ENCODE data around the gene PNPLA8.

The PNPLA8 gene, protein sequence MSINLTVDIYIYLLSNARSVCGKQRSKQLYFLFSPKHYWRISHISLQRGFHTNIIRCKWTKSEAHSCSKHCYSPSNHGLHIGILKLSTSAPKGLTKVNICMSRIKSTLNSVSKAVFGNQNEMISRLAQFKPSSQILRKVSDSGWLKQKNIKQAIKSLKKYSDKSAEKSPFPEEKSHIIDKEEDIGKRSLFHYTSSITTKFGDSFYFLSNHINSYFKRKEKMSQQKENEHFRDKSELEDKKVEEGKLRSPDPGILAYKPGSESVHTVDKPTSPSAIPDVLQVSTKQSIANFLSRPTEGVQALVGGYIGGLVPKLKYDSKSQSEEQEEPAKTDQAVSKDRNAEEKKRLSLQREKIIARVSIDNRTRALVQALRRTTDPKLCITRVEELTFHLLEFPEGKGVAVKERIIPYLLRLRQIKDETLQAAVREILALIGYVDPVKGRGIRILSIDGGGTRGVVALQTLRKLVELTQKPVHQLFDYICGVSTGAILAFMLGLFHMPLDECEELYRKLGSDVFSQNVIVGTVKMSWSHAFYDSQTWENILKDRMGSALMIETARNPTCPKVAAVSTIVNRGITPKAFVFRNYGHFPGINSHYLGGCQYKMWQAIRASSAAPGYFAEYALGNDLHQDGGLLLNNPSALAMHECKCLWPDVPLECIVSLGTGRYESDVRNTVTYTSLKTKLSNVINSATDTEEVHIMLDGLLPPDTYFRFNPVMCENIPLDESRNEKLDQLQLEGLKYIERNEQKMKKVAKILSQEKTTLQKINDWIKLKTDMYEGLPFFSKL

DNA sequence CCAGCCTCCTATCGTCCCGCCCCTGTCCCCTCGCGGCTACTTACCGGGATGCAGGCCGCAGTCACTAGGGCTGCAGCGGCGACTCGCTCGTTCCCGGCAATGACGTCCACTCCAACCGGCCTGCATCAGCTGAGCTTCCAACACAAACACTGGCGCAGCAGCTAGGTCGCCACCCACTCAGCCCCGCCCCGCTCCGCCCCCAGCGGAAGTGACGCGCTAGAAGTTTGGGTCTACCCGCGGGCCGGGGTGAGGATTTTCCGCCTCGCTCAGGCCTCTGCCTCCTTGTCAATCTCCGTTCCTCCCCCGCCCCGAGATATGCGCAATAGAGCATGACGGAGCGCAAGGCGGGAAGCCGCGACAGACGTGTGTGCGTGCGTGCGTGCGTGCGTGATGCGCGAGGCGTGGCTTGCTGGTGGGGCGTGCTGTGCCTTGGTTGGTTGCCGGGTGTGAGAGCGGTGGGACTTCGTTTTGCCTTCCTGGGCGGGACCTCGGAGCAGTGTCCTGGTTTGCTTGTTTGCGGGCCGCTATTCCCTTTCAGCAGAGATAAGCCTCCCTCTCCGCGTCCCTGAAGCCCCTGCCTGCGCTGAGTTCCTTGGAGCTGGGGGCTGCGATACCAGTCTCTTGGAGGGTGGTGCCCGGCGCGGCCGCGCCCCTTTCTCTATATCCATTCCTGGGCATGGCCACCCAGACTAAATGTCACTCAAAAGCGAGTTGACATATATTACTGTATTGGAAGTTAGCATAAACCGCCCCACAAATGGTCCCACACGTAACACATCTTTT, at the start of gene PNPLA8:
PNPLA8 (minus strand) TSS at position 151 of the 783 bp plus-strand sequence. CDS start 10,644 bp downstream, outside the sequence.
- TF ChIP-seq, protein P1, sequence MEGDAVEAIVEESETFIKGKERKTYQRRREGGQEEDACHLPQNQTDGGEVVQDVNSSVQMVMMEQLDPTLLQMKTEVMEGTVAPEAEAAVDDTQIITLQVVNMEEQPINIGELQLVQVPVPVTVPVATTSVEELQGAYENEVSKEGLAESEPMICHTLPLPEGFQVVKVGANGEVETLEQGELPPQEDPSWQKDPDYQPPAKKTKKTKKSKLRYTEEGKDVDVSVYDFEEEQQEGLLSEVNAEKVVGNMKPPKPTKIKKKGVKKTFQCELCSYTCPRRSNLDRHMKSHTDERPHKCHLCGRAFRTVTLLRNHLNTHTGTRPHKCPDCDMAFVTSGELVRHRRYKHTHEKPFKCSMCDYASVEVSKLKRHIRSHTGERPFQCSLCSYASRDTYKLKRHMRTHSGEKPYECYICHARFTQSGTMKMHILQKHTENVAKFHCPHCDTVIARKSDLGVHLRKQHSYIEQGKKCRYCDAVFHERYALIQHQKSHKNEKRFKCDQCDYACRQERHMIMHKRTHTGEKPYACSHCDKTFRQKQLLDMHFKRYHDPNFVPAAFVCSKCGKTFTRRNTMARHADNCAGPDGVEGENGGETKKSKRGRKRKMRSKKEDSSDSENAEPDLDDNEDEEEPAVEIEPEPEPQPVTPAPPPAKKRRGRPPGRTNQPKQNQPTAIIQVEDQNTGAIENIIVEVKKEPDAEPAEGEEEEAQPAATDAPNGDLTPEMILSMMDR (conservative IDR thresholded peaks at IDR 0.05; ENCODE audit: low read depth, low read length): no peak
- H3K4me3 ChIP-seq (ENCODE audit: low read depth, low read length): peak within 1 kb of the TSS; percentile 92
- DNase-seq (ENCODE audit: low read depth): peak; percentile 100

DNA sequence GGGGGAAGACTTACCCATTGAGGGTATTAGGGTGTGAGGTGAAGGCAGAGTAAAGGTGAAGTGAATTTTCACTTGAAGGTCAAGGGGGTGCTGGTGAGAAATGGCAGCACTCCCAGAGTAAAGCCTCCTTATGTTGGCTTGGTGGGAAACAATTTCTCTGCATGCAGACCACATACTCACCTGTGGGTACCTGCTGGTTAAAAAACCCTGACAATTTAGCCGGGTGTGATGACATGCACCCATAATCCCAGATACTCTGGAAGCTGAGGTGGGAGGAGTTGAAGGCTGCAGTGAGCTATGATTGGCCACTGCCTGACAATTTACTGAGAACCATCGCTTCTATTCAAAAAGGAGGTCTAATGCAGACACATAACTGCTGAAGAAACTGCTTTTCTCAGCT, 49.2 kb upstream of the PNPLA8 start:
- TF ChIP-seq, protein P1 (conservative IDR thresholded peaks at IDR 0.05; ENCODE audit: low read depth, low read length): no peak
- no peak for DNase-seq (ENCODE audit: low read depth)
- H3K4me3 ChIP-seq (ENCODE audit: low read depth, low read length): no peak overlapping the region

DNA sequence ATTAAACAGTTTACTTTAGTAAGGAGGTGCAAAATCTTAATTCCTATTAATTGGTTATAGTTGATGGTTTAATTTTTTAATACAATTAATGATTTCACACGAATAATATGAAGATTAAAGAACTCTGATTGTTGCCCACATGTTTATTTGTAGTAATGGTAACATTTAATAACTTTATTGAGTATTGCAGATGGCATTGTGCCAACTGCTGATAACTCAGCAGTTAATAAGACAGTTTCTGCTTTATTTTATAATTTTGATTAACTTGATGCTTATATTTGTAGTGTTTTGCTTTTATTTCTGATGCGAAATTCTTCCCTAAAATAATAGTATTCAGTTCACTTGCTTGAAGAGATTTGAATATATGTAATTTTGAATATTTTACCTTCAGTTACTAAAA, 46.5 kb upstream of the PNPLA8 start:
- no peak for DNase-seq (ENCODE audit: low read depth)
- TF ChIP-seq, protein P1 (conservative IDR thresholded peaks at IDR 0.05; ENCODE audit: low read depth, low read length): no peak
- H3K4me3 ChIP-seq (ENCODE audit: low read depth, low read length): no peak overlapping the region

DNA sequence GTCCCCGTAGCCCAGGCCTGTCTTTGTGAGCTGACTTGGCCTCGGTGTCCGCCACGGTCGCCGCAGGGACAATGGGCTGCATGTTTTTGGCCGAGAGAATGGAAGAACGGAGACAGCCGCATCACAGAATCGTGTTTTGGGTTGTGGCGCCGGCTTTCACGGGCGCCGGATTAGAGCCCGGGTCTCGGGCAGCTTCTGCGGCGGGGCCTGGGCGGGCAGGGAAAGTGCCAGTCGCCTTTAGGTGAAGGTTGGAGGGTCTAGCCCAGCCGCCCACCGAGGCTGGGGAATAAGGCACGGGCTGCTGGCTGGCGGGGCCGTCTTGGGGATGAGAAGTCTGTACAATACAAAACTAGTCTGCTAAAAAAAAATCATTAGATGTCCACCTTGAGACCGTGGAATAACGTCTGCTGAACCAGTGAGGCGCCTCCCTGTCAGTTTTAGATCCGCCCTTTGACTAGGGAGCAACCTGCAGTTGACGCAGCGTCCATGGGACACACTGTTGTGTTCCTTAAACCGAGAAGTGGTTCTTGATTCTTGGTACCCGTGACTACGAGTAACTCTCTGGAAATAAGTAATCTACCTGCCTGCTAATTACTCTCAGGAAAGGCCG, 44.3 kb upstream of the PNPLA8 start:
- DNase-seq (ENCODE audit: low read depth): peak; percentile 69
- TF ChIP-seq, protein P1 (conservative IDR thresholded peaks at IDR 0.05; ENCODE audit: low read depth, low read length): no peak
- H3K4me3 ChIP-seq (ENCODE audit: low read depth, low read length): peak overlapping the region; percentile 78

DNA sequence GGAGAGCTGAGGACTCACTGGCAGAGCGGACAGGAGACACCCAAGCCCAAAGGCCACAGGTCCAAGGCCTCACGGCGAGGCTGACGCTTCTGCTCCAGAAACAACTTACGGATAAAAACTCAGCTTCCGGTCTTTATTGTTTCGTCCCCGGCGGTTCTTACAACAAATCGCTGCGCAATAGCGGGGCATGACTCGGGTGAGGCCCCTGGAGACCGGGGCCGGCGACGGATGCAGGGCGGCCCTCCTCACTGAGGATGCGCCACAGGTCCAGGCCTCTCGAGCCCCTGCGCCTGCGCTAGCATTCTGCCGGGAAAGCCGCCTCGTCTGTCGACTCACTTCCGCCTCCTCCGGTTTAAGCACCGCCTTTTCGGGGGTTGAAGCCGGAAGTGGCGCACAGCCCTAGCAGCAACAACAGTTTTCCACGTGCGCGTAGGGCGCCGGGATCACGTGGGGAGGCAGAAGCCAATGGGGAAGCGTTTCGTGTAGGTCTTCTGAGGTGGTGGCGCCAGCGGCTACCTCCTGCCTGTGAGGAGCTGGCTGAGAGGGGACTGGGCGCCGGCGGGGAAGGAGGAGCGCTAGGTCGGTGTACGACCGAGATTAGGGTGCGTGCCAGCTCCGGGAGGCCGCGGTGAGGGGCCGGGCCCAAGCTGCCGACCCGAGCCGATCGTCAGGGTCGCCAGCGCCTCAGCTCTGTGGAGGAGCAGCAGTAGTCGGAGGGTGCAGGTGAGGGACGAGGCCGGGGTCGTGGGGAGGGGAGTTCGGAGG, 43.6 kb upstream of the PNPLA8 start, which contains the start of the genes DNAJB9 and THAP5:
DNAJB9 (plus strand) TSS at position 494 of the 765 bp plus-strand sequence. CDS start 1,853 bp downstream, outside the sequence.
THAP5 (minus strand) TSS at position 326 of the 765 bp plus-strand sequence; CDS start at position 189, 137 bp downstream.
- TF ChIP-seq, protein P1 (conservative IDR thresholded peaks at IDR 0.05; ENCODE audit: low read depth, low read length): no peak
- DNase-seq (ENCODE audit: low read depth): peak; percentile 100
- peak within 1 kb of the TSS; percentile 89 for H3K4me3 ChIP-seq (ENCODE audit: low read depth, low read length)

Measured in choroid plexus epithelial cell (primary cell).